ENCODE data around the gene COL16A1.

The COL16A1 gene

GRCh38 chr1:31674626-31675025, 29.2 kb downstream of the COL16A1 start:
- Histone ChIP-seq H2BK15ac (replicated peaks; ENCODE audit: low read depth) (no peak overlapping the region), H3K4ac (ENCODE audit: low read depth, low read length) (no peak overlapping the region), H2BK5ac (ENCODE audit: low read length) (no peak overlapping the region), H3K27ac (ENCODE audit: low read depth, low read length) (no peak overlapping the region), H3K9ac (ENCODE audit: low read length) (no peak overlapping the region), H3K56ac (ENCODE audit: low read length) (no peak overlapping the region), H4K8ac (ENCODE audit: low read depth, low read length) (no peak overlapping the region), H2BK120ac (ENCODE audit: low read depth, low read length) (no peak overlapping the region), H2AK5ac (ENCODE audit: low read length) (no peak overlapping the region), H3K4me2 (ENCODE audit: low read length) (no peak overlapping the region), H3K79me2 (ENCODE audit: control insufficient read depth, insufficient read depth, low read length) (no peaks in the 10 kb centered on the region), H3K4me1 (ENCODE audit: control insufficient read depth, low read depth, low read length) (no peaks in the 10 kb centered on the region), H3K23ac (ENCODE audit: low read length) (no peak overlapping the region), H3K27me3 (ENCODE audit: insufficient read depth, low read length, poor library complexity) (no peaks in the 10 kb centered on the region), H3K18ac (ENCODE audit: low read length) (no peak overlapping the region), H3K36me3 (ENCODE audit: control insufficient read depth, insufficient read depth, low read length) (no peaks in the 10 kb centered on the region), H3K4me3 (ENCODE audit: low read length) (no peak overlapping the region), H3K79me1 (ENCODE audit: low read length) (no peaks in the 10 kb centered on the region), H4K5ac (ENCODE audit: low read length) (no peak overlapping the region)
- DNase-seq: peak; percentile 62
- WGBS (ENCODE audit: extremely low coverage, insufficient coverage, low lambda C conversion rate): no CpG with 5 or more reads among the region's 8 CpGs

GRCh38 chr1:31673433-31673832, 30.4 kb downstream of the COL16A1 start:
- Histone ChIP-seq H3K23ac (ENCODE audit: low read length) (no peak overlapping the region), H3K4me2 (ENCODE audit: low read length) (no peak overlapping the region), H4K5ac (ENCODE audit: low read length) (no peak overlapping the region), H3K18ac (ENCODE audit: low read length) (no peak overlapping the region), H3K79me2 (ENCODE audit: control insufficient read depth, insufficient read depth, low read length) (no peaks in the 10 kb centered on the region), H3K56ac (ENCODE audit: low read length) (no peak overlapping the region), H3K4me3 (ENCODE audit: low read length) (no peak overlapping the region), H2BK15ac (replicated peaks; ENCODE audit: low read depth) (no peak overlapping the region), H4K8ac (ENCODE audit: low read depth, low read length) (no peak overlapping the region), H3K27me3 (ENCODE audit: insufficient read depth, low read length, poor library complexity) (no peaks in the 10 kb centered on the region), H2BK120ac (ENCODE audit: low read depth, low read length) (no peak overlapping the region), H3K4me1 (ENCODE audit: control insufficient read depth, low read depth, low read length) (no peaks in the 10 kb centered on the region), H3K79me1 (ENCODE audit: low read length) (no peaks in the 10 kb centered on the region), H3K4ac (ENCODE audit: low read depth, low read length) (no peak overlapping the region), H2AK5ac (ENCODE audit: low read length) (no peak overlapping the region), H3K27ac (ENCODE audit: low read depth, low read length) (no peak overlapping the region), H2BK5ac (ENCODE audit: low read length) (no peak overlapping the region), H3K36me3 (ENCODE audit: control insufficient read depth, insufficient read depth, low read length) (no peaks in the 10 kb centered on the region), H3K9ac (ENCODE audit: low read length) (no peak overlapping the region)
- DNase-seq: no peak
- WGBS (ENCODE audit: extremely low coverage, insufficient coverage, low lambda C conversion rate): no CpG with 5 or more reads among the region's 9 CpGs

DNA sequence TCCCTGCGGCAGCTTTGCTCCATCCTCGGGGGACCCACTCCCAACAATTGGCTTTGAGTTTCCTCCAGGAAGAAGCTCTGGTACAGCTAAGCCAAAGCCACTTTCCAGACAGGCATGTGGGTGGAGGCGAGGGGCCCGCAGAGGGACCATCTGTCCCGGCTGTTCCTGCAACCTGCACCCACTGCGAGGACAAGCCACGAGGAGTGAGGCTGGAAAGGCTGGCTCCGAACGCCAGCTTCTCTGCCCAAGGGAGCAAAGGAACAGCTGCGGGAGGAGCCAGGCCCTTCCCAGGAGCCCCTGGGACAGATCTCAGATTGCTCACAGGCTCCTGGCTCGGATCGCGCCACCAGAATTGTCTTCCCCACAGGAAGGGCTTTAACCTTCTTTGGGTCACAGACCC, 30.8 kb downstream of the COL16A1 start:
- no peak overlapping the region for H3K27ac ChIP-seq (ENCODE audit: low read depth, low read length)
- H3K36me3 ChIP-seq (ENCODE audit: control insufficient read depth, insufficient read depth, low read length): no peaks in the 10 kb centered on the region

GRCh38 chr1:31671561-31672201, 32.1 kb downstream of the COL16A1 start:
- no peak overlapping the region for H3K27ac ChIP-seq (ENCODE audit: low read depth, low read length)
- no peak overlapping the region for H4K5ac ChIP-seq (ENCODE audit: low read length)
- no peak overlapping the region for H2AK5ac ChIP-seq (ENCODE audit: low read length)
- no peak overlapping the region for H3K9ac ChIP-seq (ENCODE audit: low read length)
- H3K23ac ChIP-seq (ENCODE audit: low read length): no peak overlapping the region
- no peaks in the 10 kb centered on the region for H3K4me1 ChIP-seq (ENCODE audit: control insufficient read depth, low read depth, low read length)
- H3K79me2 ChIP-seq (ENCODE audit: control insufficient read depth, insufficient read depth, low read length): no peaks in the 10 kb centered on the region
- no peak overlapping the region for H4K8ac ChIP-seq (ENCODE audit: low read depth, low read length)
- H2BK15ac ChIP-seq (replicated peaks; ENCODE audit: low read depth): no peak overlapping the region
- WGBS (ENCODE audit: extremely low coverage, insufficient coverage, low lambda C conversion rate): no CpG with 5 or more reads among the region's 8 CpGs
- H3K4ac ChIP-seq (ENCODE audit: low read depth, low read length): no peak overlapping the region
- no peak for DNase-seq
- H3K18ac ChIP-seq (ENCODE audit: low read length): no peak overlapping the region
- no peaks in the 10 kb centered on the region for H3K79me1 ChIP-seq (ENCODE audit: low read length)
- no peak overlapping the region for H3K56ac ChIP-seq (ENCODE audit: low read length)
- no peaks in the 10 kb centered on the region for H3K36me3 ChIP-seq (ENCODE audit: control insufficient read depth, insufficient read depth, low read length)
- no peak overlapping the region for H3K4me3 ChIP-seq (ENCODE audit: low read length)
- H3K27me3 ChIP-seq (ENCODE audit: insufficient read depth, low read length, poor library complexity): no peaks in the 10 kb centered on the region
- H2BK120ac ChIP-seq (ENCODE audit: low read depth, low read length): no peak overlapping the region
- H3K4me2 ChIP-seq (ENCODE audit: low read length): no peak overlapping the region
- no peak overlapping the region for H2BK5ac ChIP-seq (ENCODE audit: low read length)

More for the DNA sequence above, 30.8 kb downstream of the COL16A1 start:
- H3K18ac ChIP-seq (ENCODE audit: low read length): no peak overlapping the region
- no peak overlapping the region for H3K56ac ChIP-seq (ENCODE audit: low read length)
- no peak overlapping the region for H2BK120ac ChIP-seq (ENCODE audit: low read depth, low read length)
- no peak overlapping the region for H2AK5ac ChIP-seq (ENCODE audit: low read length)
- H3K4me3 ChIP-seq (ENCODE audit: low read length): no peak overlapping the region
- H3K23ac ChIP-seq (ENCODE audit: low read length): no peak overlapping the region
- no peaks in the 10 kb centered on the region for H3K27me3 ChIP-seq (ENCODE audit: insufficient read depth, low read length, poor library complexity)
- no peak overlapping the region for H2BK15ac ChIP-seq (replicated peaks; ENCODE audit: low read depth)
- no peak overlapping the region for H4K8ac ChIP-seq (ENCODE audit: low read depth, low read length)
- DNase-seq: no peak
- no peaks in the 10 kb centered on the region for H3K79me2 ChIP-seq (ENCODE audit: control insufficient read depth, insufficient read depth, low read length)
- H3K79me1 ChIP-seq (ENCODE audit: low read length): no peaks in the 10 kb centered on the region
- no peak overlapping the region for H2BK5ac ChIP-seq (ENCODE audit: low read length)
- no peak overlapping the region for H3K4ac ChIP-seq (ENCODE audit: low read depth, low read length)
- no CpG with 5 or more reads among the region's 13 CpGs for WGBS (ENCODE audit: extremely low coverage, insufficient coverage, low lambda C conversion rate)
- no peak overlapping the region for H4K5ac ChIP-seq (ENCODE audit: low read length)
- H3K9ac ChIP-seq (ENCODE audit: low read length): no peak overlapping the region
- no peak overlapping the region for H3K4me2 ChIP-seq (ENCODE audit: low read length)
- H3K4me1 ChIP-seq (ENCODE audit: control insufficient read depth, low read depth, low read length): no peaks in the 10 kb centered on the region

DNA sequence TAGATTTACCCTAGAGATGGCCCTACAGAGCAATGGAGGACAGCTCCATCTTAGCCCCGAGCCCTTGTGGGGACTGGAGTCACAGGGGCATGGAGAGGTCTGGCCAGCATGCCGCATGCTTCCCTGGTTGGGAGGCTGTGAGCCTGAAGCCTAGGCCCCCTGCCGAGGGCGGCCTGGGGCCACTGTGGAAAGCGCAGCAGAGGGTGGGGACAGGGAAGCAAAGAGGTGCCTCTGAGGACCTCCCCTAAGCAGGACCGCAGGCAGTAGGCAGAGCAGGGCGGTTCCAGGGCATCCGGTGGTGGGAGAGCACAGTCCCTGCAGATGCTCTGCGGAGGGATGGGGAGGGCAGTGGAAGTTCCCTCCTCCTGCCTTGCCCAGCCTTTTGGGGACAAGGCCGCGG, 32.7 kb downstream of the COL16A1 start:
- Histone ChIP-seq H3K27me3 (ENCODE audit: insufficient read depth, low read length, poor library complexity) (no peaks in the 10 kb centered on the region), H3K79me1 (ENCODE audit: low read length) (no peaks in the 10 kb centered on the region), H2BK120ac (ENCODE audit: low read depth, low read length) (no peak overlapping the region), H3K18ac (ENCODE audit: low read length) (no peak overlapping the region), H3K9ac (ENCODE audit: low read length) (no peak overlapping the region), H2BK5ac (ENCODE audit: low read length) (no peak overlapping the region), H4K5ac (ENCODE audit: low read length) (no peak overlapping the region), H2BK15ac (replicated peaks; ENCODE audit: low read depth) (no peak overlapping the region), H3K79me2 (ENCODE audit: control insufficient read depth, insufficient read depth, low read length) (no peaks in the 10 kb centered on the region), H3K27ac (ENCODE audit: low read depth, low read length) (no peak overlapping the region), H4K8ac (ENCODE audit: low read depth, low read length) (no peak overlapping the region), H3K4me2 (ENCODE audit: low read length) (no peak overlapping the region), H2AK5ac (ENCODE audit: low read length) (no peak overlapping the region), H3K56ac (ENCODE audit: low read length) (no peak overlapping the region), H3K4me3 (ENCODE audit: low read length) (no peak overlapping the region), H3K36me3 (ENCODE audit: control insufficient read depth, insufficient read depth, low read length) (no peaks in the 10 kb centered on the region), H3K23ac (ENCODE audit: low read length) (no peak overlapping the region), H3K4me1 (ENCODE audit: control insufficient read depth, low read depth, low read length) (no peaks in the 10 kb centered on the region), H3K4ac (ENCODE audit: low read depth, low read length) (no peak overlapping the region)
- no CpG with 5 or more reads among the region's 11 CpGs for WGBS (ENCODE audit: extremely low coverage, insufficient coverage, low lambda C conversion rate)
- DNase-seq: no peak

DNA sequence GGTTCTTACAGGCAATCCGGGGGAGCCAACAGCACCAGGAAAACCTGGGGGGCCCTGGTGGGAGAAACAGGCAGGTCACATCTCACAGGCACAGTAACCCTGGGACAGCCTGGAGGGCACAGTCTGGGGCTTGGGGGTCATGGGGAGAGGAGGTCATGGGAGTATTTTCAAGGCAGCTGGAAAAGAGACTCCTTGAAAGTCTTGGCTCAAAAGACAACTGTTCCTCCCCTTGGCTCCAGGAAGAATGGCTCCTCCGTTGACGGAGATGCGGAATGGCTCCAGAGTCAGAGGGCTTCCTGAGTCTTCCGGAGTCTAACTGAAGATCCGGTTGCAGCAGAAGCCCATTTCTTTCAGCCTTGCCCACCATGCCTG, 33.2 kb downstream of the COL16A1 start:
- H3K27me3 ChIP-seq (ENCODE audit: insufficient read depth, low read length, poor library complexity): no peaks in the 10 kb centered on the region
- no peak overlapping the region for H2BK5ac ChIP-seq (ENCODE audit: low read length)
- H2BK15ac ChIP-seq (replicated peaks; ENCODE audit: low read depth): no peak overlapping the region
- H4K8ac ChIP-seq (ENCODE audit: low read depth, low read length): no peak overlapping the region
- H3K4me3 ChIP-seq (ENCODE audit: low read length): no peak overlapping the region
- H2BK120ac ChIP-seq (ENCODE audit: low read depth, low read length): no peak overlapping the region
- peak overlapping the region; percentile 38 for H3K9ac ChIP-seq (ENCODE audit: low read length)
- H2AK5ac ChIP-seq (ENCODE audit: low read length): no peak overlapping the region
- H3K36me3 ChIP-seq (ENCODE audit: control insufficient read depth, insufficient read depth, low read length): no peaks in the 10 kb centered on the region
- H3K27ac ChIP-seq (ENCODE audit: low read depth, low read length): no peak overlapping the region
- H3K23ac ChIP-seq (ENCODE audit: low read length): no peak overlapping the region
- no peaks in the 10 kb centered on the region for H3K79me2 ChIP-seq (ENCODE audit: control insufficient read depth, insufficient read depth, low read length)
- peak overlapping the region; percentile 51 for H3K56ac ChIP-seq (ENCODE audit: low read length)
- no peaks in the 10 kb centered on the region for H3K4me1 ChIP-seq (ENCODE audit: control insufficient read depth, low read depth, low read length)
- WGBS (ENCODE audit: extremely low coverage, insufficient coverage, low lambda C conversion rate): no CpG with 5 or more reads among the region's 6 CpGs
- H3K4ac ChIP-seq (ENCODE audit: low read depth, low read length): no peak overlapping the region
- no peaks in the 10 kb centered on the region for H3K79me1 ChIP-seq (ENCODE audit: low read length)
- no peak for DNase-seq
- no peak overlapping the region for H4K5ac ChIP-seq (ENCODE audit: low read length)
- H3K4me2 ChIP-seq (ENCODE audit: low read length): no peak overlapping the region
- H3K18ac ChIP-seq (ENCODE audit: low read length): no peak overlapping the region
